IMR-90 (cell line): ENCODE results near the gene PTPRQ. TPM values are rescaled to one million over a fixed set of nuclear protein-coding genes. Genes with fewer than 3 reads are reported as not detected.

Source experiments
- ATAC-seq: fragments of 200-7000 bp; cut with Tn5 transposase; 2 replicates; pipeline ENCODE4 v1.9.1; 2020; ENCODE audit warnings: low read depth, mild to moderate bottlenecking, moderate library complexity
- BruUV-seq: library from RNA; stranded (reverse); fragments of 400-500 nt; replicated peaks from 2 replicates; lab custom pipeline; 2021; lab: Mats Ljungman, UMichigan
- CTCF ChIA-PET: fragments of 300-600 bp; formaldehyde crosslinking; extraction: SDS; loops from one replicate; lab custom pipeline; 2021; ENCODE audit warnings: antibody characterized with exemption; lab: Yijun Ruan, JAX
- POLR2A ChIA-PET: fragments of 300-600 bp; sonication (Branson Sonifier 250); formaldehyde crosslinking; loops from one replicate; lab custom pipeline; 2022; ENCODE audit warnings: antibody characterized with exemption; ENCODE audit not compliant: unreplicated experiment; lab: Charles Lee
- DNase-seq: peaks from one replicate; pipeline ENCODE4 v3.0.0; 2013
- H2AFZ ChIP-seq: replicated peaks from 2 replicates; pipeline ENCODE3; 2013; ENCODE audit warnings: low read length, mild to moderate bottlenecking; ENCODE audit not compliant: poor library complexity
- H2AK5ac ChIP-seq: 2 replicates; pipeline ENCODE4 v1.6.1; 2013; ENCODE audit warnings: low read depth, low read length, inconsistent platforms
- H2AK9ac ChIP-seq: replicated peaks from 2 replicates; pipeline ENCODE3; 2013; ENCODE audit warnings: mild to moderate bottlenecking, low read depth, low read length, moderate library complexity; ENCODE audit not compliant: poor library complexity
- H2BK120ac ChIP-seq: 2 replicates; pipeline ENCODE4 v1.6.1; 2013; ENCODE audit warnings: low read depth, low read length, inconsistent platforms
- H2BK15ac ChIP-seq: 3 replicates; pipeline ENCODE4 v1.6.1; 2013; ENCODE audit warnings: low read depth, low read length, inconsistent platforms
- H2BK20ac ChIP-seq: 2 replicates; pipeline ENCODE4 v1.6.1; 2013; ENCODE audit warnings: low read depth, mild to moderate bottlenecking, inconsistent platforms, low read length, moderate library complexity
- H2BK5ac ChIP-seq: 2 replicates; pipeline ENCODE4 v1.6.1; 2013; ENCODE audit warnings: mild to moderate bottlenecking, low read depth, low read length, inconsistent platforms; ENCODE audit not compliant: poor library complexity, severe bottlenecking
- H3K14ac ChIP-seq: replicated peaks from 2 replicates; pipeline ENCODE4 v1.6.1; 2013; ENCODE audit warnings: low read depth, low read length, inconsistent platforms
- H3K18ac ChIP-seq: 2 replicates; pipeline ENCODE4 v1.6.1; 2013; ENCODE audit warnings: low read depth, low read length, control low read depth
- H3K23ac ChIP-seq: 2 replicates; pipeline ENCODE4 v1.6.1; 2013; ENCODE audit warnings: low read depth, low read length, inconsistent platforms
- H3K27ac ChIP-seq: 2 replicates; pipeline ENCODE4 v1.5.1; 2013; ENCODE audit warnings: mild to moderate bottlenecking, control low read depth, low read length; ENCODE audit not compliant: insufficient read depth
- H3K27me3 ChIP-seq: 2 replicates; pipeline ENCODE4 v1.6.1; 2013; ENCODE audit warnings: low read length; ENCODE audit not compliant: control insufficient read depth, insufficient read depth
- H3K36me3 ChIP-seq: 2 replicates; pipeline ENCODE4 v1.6.1; 2013; ENCODE audit warnings: low read length, mixed read lengths; ENCODE audit not compliant: control insufficient read depth, insufficient read depth
- H3K4ac ChIP-seq: 2 replicates; pipeline ENCODE4 v1.6.1; 2013; ENCODE audit warnings: low read depth, low read length, inconsistent platforms
- H3K4me1 ChIP-seq: 2 replicates; pipeline ENCODE4 v1.6.1; 2013; ENCODE audit warnings: low read length, mixed read lengths; ENCODE audit not compliant: control insufficient read depth, insufficient read depth
- H3K4me2 ChIP-seq: 2 replicates; pipeline ENCODE4 v1.6.1; 2013; ENCODE audit warnings: low read depth, mild to moderate bottlenecking, control low read depth, low read length, moderate library complexity
- H3K4me3 ChIP-seq: 2 replicates; pipeline ENCODE4 v1.5.1; 2013; ENCODE audit warnings: low read depth, mild to moderate bottlenecking, control low read depth, low read length, moderate library complexity; ENCODE audit not compliant: insufficient read depth
- H3K56ac ChIP-seq: 2 replicates; pipeline ENCODE4 v1.6.1; 2013; ENCODE audit warnings: low read length, inconsistent platforms; ENCODE audit not compliant: insufficient read depth; ENCODE audit errors: extremely low read depth
- H3K79me1 ChIP-seq, 2 experiments: 2 replicates each; pipeline ENCODE4 v1.6.1; 2013; ENCODE audit warnings: low read length in 2 of 2, inconsistent platforms in 1 of 2, low read depth in 1 of 2
- H3K9ac ChIP-seq: 2 replicates; pipeline ENCODE4 v1.6.1; 2013; ENCODE audit warnings: low read depth, low read length, control low read depth
- H3K9me1 ChIP-seq: 2 replicates; pipeline ENCODE4 v1.6.1; 2013; ENCODE audit warnings: low read length, inconsistent platforms; ENCODE audit not compliant: insufficient read depth
- H3K9me3 ChIP-seq: 2 replicates; pipeline ENCODE4 v1.6.1; 2013; ENCODE audit warnings: low read length; ENCODE audit not compliant: control insufficient read depth, insufficient read depth
- H4K20me1 ChIP-seq: 2 replicates; pipeline ENCODE4 v1.6.1; 2013; ENCODE audit warnings: low read length, inconsistent platforms; ENCODE audit not compliant: insufficient read depth
- H4K5ac ChIP-seq: 2 replicates; pipeline ENCODE4 v1.6.1; 2013; ENCODE audit warnings: mild to moderate bottlenecking, low read depth, low read length, control low read depth
- H4K8ac ChIP-seq, 2 experiments: 2 replicates each; pipeline ENCODE4 v1.6.1; 2013; ENCODE audit warnings: low read depth in 2 of 2, low read length in 2 of 2, control low read depth in 1 of 2, inconsistent platforms in 1 of 2
- H4K91ac ChIP-seq: 2 replicates; pipeline ENCODE4 v1.6.1; 2013; ENCODE audit warnings: low read depth, low read length, inconsistent platforms; ENCODE audit not compliant: insufficient read depth
- CHD1 ChIP-seq: IDR thresholded peaks from 2 replicates; pipeline ENCODE4 v1.6.1; 2012; ENCODE audit warnings: low read depth, low read length, improper control_type of control experiment
- ELK1 ChIP-seq: fragments of 150-350 bp; IDR thresholded peaks from 2 replicates; pipeline ENCODE4 v1.6.1; 2016; ENCODE audit warnings: low read depth, mild to moderate bottlenecking, low read length, moderate library complexity, borderline replicate concordance
- FOS ChIP-seq: fragments of 150-350 bp; IDR thresholded peaks from 2 replicates; pipeline ENCODE4 v1.6.1; 2016; ENCODE audit warnings: low read depth, low read length
- MAFK ChIP-seq: IDR thresholded peaks from 2 replicates; pipeline ENCODE4 v1.6.1; 2012; ENCODE audit warnings: low read depth, low read length, improper control_type of control experiment
- MXI1 ChIP-seq: IDR thresholded peaks from 2 replicates; pipeline ENCODE4 v1.6.1; 2012; ENCODE audit warnings: low read depth, mild to moderate bottlenecking, low read length, moderate library complexity, borderline replicate concordance
- RFX5 ChIP-seq: IDR thresholded peaks from 2 replicates; pipeline ENCODE4 v1.8.0; 2012; ENCODE audit warnings: low read depth, mild to moderate bottlenecking, low read length, moderate library complexity
- SMC3 ChIP-seq: fragments of 150-350 bp; IDR thresholded peaks from 2 replicates; pipeline ENCODE4 v1.6.1; 2016; ENCODE audit warnings: low read depth, mild to moderate bottlenecking, antibody characterized with exemption, low read length, moderate library complexity
- WGBS, 2 experiments: methylation state at CpG; one replicate each; pipeline versions ENCODE4 v1.1.5 to v1.1.7; 2013; ENCODE audit warnings: missing lambda C conversion rate in 2 of 2; ENCODE audit not compliant: insufficient read length in 1 of 2; ENCODE audit errors: extremely low coverage in 2 of 2; 5-methylcytosine and 5-hydroxymethylcytosine counted together
- dilution Hi-C: fragments of 300-500 bp; cut with HindIII; formaldehyde crosslinking; loops from one replicate; pipeline ENCODE4 v1.14.3; 2018; ENCODE audit warnings: low sequenced_read_pairs; ENCODE audit not compliant: unreplicated experiment
- in situ Hi-C: fragments of 300-500 bp; cut with MboI; formaldehyde crosslinking; loops from 3 replicates; pipeline ENCODE4 v1.14.3; 2019; ENCODE audit warnings: low sequenced_read_pairs, inconsistent platforms, mixed read lengths
- intact Hi-C: fragments of 100-400 bp; cut with micrococcal nuclease; formaldehyde crosslinking; loops from 2 replicates; pipeline ENCODE4 v1.10.0; 2022
- polyA plus RNA-seq, 3 experiments: library from polyadenylated mRNA; depleted of rRNA; stranded (reverse); fragments of >200 nt; gene quantifications; 2 replicates each; pipeline ENCODE4 v1.2.3, GENCODE V29; 2012; ENCODE audit warnings: low replicate concordance in 1 of 3
- total RNA-seq: library from RNA; depleted of rRNA; stranded (reverse); fragments of >200 nt; gene quantifications from 2 replicates; pipeline ENCODE4 v1.2.3, GENCODE V29; 2012

PTPRQ gene
- total and polyA plus RNA-seq, 2 of the 4 experiments (the other 2 are of a cell fraction): 0.96 to 1.4 TPM

- Histone ChIP-seq H3K9me3 (no peaks in the 10 kb centered on the region), H2BK20ac (no peak overlapping the region), H4K8ac (no peak overlapping the region), H2BK5ac (no peak overlapping the region), H3K4me2 (no peak overlapping the region), H3K18ac (no peak overlapping the region), H3K27me3 (no peaks in the 10 kb centered on the region), H3K27ac (no peak overlapping the region), H2AK9ac (no peak overlapping the region), H4K91ac (no peak overlapping the region), H2AK5ac (no peak overlapping the region), H3K9me1 (peaks cover 3% of the 10 kb centered on the region; the same call in 1 of the 2 replicates), H3K4me3 (no peak overlapping the region), H3K4ac (no peak overlapping the region), H2BK15ac (no peak overlapping the region), H3K14ac (no peak overlapping the region), H3K36me3 (no peaks in the 10 kb centered on the region), H3K23ac (no peak overlapping the region), H3K56ac (no peak overlapping the region), H2AFZ (no peak overlapping the region), H4K5ac (no peak overlapping the region), H3K9ac (no peak overlapping the region), H2BK120ac (no peak overlapping the region), H4K20me1 (no peaks in the 10 kb centered on the region), H3K4me1 (no peaks in the 10 kb centered on the region), H3K79me1 (no peaks in the 10 kb centered on the region)
- dilution Hi-C loops: no loop called here
- POLR2A ChIA-PET: no interaction called here
- no CpG with 5 or more reads among the region's 1 CpG for WGBS, 2 experiments
- ATAC-seq: no peak
- CTCF ChIA-PET: no interaction called here
- no TSS peak for BruUV-seq
- in situ Hi-C loops: no loop called here
- intact Hi-C loops: no loop called here
- TF ChIP-seq FOS (no peak), CHD1 (no peak), MAFK (no peak), SMC3 (no peak), RFX5 (no peak), MXI1 (no peak), ELK1 (no peak)
- DNase-seq: no peak
Observed at GRCh38 chr12:80690090-80690489, 246.1 kb downstream of the PTPRQ start.
